ENCODE results near the gene ALDOB. TPM values are rescaled to one million over a fixed set of nuclear protein-coding genes. Genes with fewer than 3 reads are reported as not detected.

ALDOB gene
- total RNA-seq, 1 experiment from 2014 or later, result not detected

DNA sequence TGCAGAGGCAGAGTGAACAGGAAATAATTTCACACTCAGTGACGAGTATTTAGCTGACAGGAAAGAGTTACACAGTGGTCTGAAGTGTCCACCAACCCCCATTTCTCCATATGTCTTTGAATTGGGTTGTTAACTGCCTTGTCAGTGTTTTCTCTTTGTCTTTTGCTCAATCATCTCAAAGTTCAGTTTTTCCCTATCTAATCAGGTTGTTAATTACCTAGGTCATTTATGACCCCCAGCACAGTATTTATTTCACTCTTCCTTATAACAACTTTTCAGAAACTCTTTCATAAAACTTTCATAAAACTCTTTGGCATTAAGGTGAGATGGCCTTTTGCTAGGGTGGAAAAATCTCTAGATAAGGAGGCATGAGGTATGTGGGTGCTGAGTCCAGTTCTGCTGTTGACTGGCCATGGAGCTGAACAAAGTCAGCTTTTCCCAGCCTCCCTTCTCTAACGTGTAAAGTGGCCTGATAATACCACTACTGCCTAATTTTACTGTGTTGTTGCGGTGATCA is 5.2 kb upstream of the ALDOB start:
- TF ChIP-seq EZH2 (IDR thresholded peaks at IDR 0.05; ENCODE audit: low read length, unreplicated experiment) (no peak), EZH2phosphoT487 (IDR thresholded peaks at IDR 0.05; ENCODE audit: borderline replicate concordance, low read length) (no peak)
- TF ChIP-seq, protein P1, sequence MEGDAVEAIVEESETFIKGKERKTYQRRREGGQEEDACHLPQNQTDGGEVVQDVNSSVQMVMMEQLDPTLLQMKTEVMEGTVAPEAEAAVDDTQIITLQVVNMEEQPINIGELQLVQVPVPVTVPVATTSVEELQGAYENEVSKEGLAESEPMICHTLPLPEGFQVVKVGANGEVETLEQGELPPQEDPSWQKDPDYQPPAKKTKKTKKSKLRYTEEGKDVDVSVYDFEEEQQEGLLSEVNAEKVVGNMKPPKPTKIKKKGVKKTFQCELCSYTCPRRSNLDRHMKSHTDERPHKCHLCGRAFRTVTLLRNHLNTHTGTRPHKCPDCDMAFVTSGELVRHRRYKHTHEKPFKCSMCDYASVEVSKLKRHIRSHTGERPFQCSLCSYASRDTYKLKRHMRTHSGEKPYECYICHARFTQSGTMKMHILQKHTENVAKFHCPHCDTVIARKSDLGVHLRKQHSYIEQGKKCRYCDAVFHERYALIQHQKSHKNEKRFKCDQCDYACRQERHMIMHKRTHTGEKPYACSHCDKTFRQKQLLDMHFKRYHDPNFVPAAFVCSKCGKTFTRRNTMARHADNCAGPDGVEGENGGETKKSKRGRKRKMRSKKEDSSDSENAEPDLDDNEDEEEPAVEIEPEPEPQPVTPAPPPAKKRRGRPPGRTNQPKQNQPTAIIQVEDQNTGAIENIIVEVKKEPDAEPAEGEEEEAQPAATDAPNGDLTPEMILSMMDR (conservative IDR thresholded peaks at IDR 0.05; ENCODE audit: low read depth, low read length), result no peak
- H3K4me3 ChIP-seq (ENCODE audit: low read length), result no peak overlapping the region
- no peak overlapping the region for H2AFZ ChIP-seq (ENCODE audit: low read length)
- no peaks in the 10 kb centered on the region for H3K4me1 ChIP-seq (ENCODE audit: insufficient read depth, low read length)
- H3K9ac ChIP-seq (ENCODE audit: low read length), result no peak overlapping the region
- H3K79me2 ChIP-seq (ENCODE audit: low read length), result no peaks in the 10 kb centered on the region
- H3K36me3 ChIP-seq (ENCODE audit: low read depth, low read length), result no peaks in the 10 kb centered on the region
- no peak overlapping the region for H3K4me2 ChIP-seq (ENCODE audit: low read length)
- H3K27ac ChIP-seq (ENCODE audit: low read length), result no peak overlapping the region
- no peaks in the 10 kb centered on the region for H3K9me2 ChIP-seq (replicated peaks; ENCODE audit: low read length)
- no peaks in the 10 kb centered on the region for H3K9me3 ChIP-seq (ENCODE audit: low read length)
- ATAC-seq (no peak), DNase-seq (no peak)
- BruUV-seq (replicated peaks), result no TSS peak
- ChIA-PET CTCF (no interaction called here), POLR2A (ENCODE audit: unreplicated experiment) (no interaction called here)
- no peaks in the 10 kb centered on the region for H4K20me1 ChIP-seq (ENCODE audit: low read length)
- intact Hi-C loops (cut with micrococcal nuclease), result no loop called here
- no peaks in the 10 kb centered on the region for H3F3A ChIP-seq (ENCODE audit: low read length, unreplicated experiment)
- H3K27me3 ChIP-seq (ENCODE audit: low read length), result peaks cover 36% of the 10 kb centered on the region

- Histone ChIP-seq H3K4me2 (ENCODE audit: low read length) (no peak overlapping the region), H3K4me3 (ENCODE audit: low read length) (no peak overlapping the region), H3K27ac (ENCODE audit: low read length) (no peak overlapping the region), H3K36me3 (ENCODE audit: low read depth, low read length) (no peaks in the 10 kb centered on the region), H3F3A (ENCODE audit: low read length, unreplicated experiment) (no peaks in the 10 kb centered on the region), H2AFZ (ENCODE audit: low read length) (no peak overlapping the region), H3K9me3 (ENCODE audit: low read length) (no peaks in the 10 kb centered on the region), H3K27me3 (ENCODE audit: low read length) (peaks cover 39% of the 10 kb centered on the region), H3K9me2 (replicated peaks; ENCODE audit: low read length) (no peaks in the 10 kb centered on the region), H3K9ac (ENCODE audit: low read length) (no peak overlapping the region), H4K20me1 (ENCODE audit: low read length) (no peaks in the 10 kb centered on the region), H3K4me1 (ENCODE audit: insufficient read depth, low read length) (no peaks in the 10 kb centered on the region), H3K79me2 (ENCODE audit: low read length) (no peaks in the 10 kb centered on the region)
- ChIA-PET CTCF (no interaction called here), POLR2A (ENCODE audit: unreplicated experiment) (no interaction called here)
- DNase-seq (no peak), ATAC-seq (no peak)
- intact Hi-C loops (cut with micrococcal nuclease), result no loop called here
- no peak for TF ChIP-seq EZH2phosphoT487 (IDR thresholded peaks at IDR 0.05; ENCODE audit: borderline replicate concordance, low read length)
- no peak for TF ChIP-seq EZH2 (IDR thresholded peaks at IDR 0.05; ENCODE audit: low read length, unreplicated experiment)
- TF ChIP-seq, protein P1 (conservative IDR thresholded peaks at IDR 0.05; ENCODE audit: low read depth, low read length), result no peak
- no TSS peak for BruUV-seq (replicated peaks)
Measured at GRCh38 chr9:101438523-101438922, 2.9 kb upstream of the ALDOB start.

GRCh38 chr9:101437806-101438232 is 2.2 kb upstream of the ALDOB start:
- Histone ChIP-seq H3F3A (ENCODE audit: low read length, unreplicated experiment) (no peaks in the 10 kb centered on the region), H3K27me3 (ENCODE audit: low read length) (peaks cover 33% of the 10 kb centered on the region), H3K9ac (ENCODE audit: low read length) (no peak overlapping the region), H3K27ac (ENCODE audit: low read length) (no peak overlapping the region), H3K9me3 (ENCODE audit: low read length) (no peaks in the 10 kb centered on the region), H3K79me2 (ENCODE audit: low read length) (no peaks in the 10 kb centered on the region), H3K4me1 (ENCODE audit: insufficient read depth, low read length) (no peaks in the 10 kb centered on the region), H2AFZ (ENCODE audit: low read length) (no peak overlapping the region), H4K20me1 (ENCODE audit: low read length) (no peaks in the 10 kb centered on the region), H3K4me2 (ENCODE audit: low read length) (no peak overlapping the region), H3K36me3 (ENCODE audit: low read depth, low read length) (no peaks in the 10 kb centered on the region), H3K9me2 (replicated peaks; ENCODE audit: low read length) (no peaks in the 10 kb centered on the region), H3K4me3 (ENCODE audit: low read length) (no peak overlapping the region)
- DNase-seq (no peak), ATAC-seq (no peak)
- TF ChIP-seq, protein P1 (conservative IDR thresholded peaks at IDR 0.05; ENCODE audit: low read depth, low read length), result no peak
- TF ChIP-seq EZH2phosphoT487 (IDR thresholded peaks at IDR 0.05; ENCODE audit: borderline replicate concordance, low read length), result no peak
- TF ChIP-seq EZH2 (IDR thresholded peaks at IDR 0.05; ENCODE audit: low read length, unreplicated experiment), result no peak
- POLR2A ChIA-PET (ENCODE audit: unreplicated experiment), result no interaction called here
- intact Hi-C loops (cut with micrococcal nuclease), result no loop called here
- CTCF ChIA-PET, result no interaction called here
- no TSS peak for BruUV-seq (replicated peaks)

Measured in PC-3 (cell line).